Inflammatory macrophage (primary cell): ENCODE measurements around the gene ST3GAL2.
"Not testable (repeated sequence)": the region's sequence is repeated elsewhere in the genome, so short reads cannot be mapped to it uniquely, and the experiment has no call there.

Source experiments
- DNase-seq, 2 donors: peaks; one replicate each; pipeline ENCODE4 v3.0.0-alpha.2; 2020 to 2022

ST3GAL2 gene

GRCh38 chr16:70467608-70468007 lies 28.7 kb upstream of the ST3GAL2 start:
- no peak for DNase-seq

DNA sequence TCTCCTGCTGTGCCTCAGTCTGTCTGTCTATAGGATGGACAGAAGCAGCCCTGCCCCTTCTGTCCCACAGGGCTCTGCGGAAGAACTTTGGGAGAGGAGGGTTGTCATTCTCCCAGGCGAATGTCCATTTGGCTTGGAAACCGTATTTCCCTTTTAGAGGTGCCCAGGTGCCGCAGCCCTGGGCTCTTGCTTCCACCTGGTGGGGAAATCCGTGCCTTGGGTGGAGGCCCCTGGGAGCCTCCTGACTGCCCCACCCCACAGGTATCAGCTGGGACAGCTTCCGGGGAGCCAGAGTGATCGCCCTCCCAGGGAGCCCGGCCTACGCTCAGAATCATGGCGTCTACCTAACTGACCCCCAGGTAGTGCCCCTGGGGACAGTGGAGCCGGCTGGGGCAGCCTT lies 28.2 kb upstream of the ST3GAL2 start:
- DNase-seq: no peak

- DNase-seq: no peak
Observed at GRCh38 chr16:70466805-70467076, 27.8 kb upstream of the ST3GAL2 start.

DNA sequence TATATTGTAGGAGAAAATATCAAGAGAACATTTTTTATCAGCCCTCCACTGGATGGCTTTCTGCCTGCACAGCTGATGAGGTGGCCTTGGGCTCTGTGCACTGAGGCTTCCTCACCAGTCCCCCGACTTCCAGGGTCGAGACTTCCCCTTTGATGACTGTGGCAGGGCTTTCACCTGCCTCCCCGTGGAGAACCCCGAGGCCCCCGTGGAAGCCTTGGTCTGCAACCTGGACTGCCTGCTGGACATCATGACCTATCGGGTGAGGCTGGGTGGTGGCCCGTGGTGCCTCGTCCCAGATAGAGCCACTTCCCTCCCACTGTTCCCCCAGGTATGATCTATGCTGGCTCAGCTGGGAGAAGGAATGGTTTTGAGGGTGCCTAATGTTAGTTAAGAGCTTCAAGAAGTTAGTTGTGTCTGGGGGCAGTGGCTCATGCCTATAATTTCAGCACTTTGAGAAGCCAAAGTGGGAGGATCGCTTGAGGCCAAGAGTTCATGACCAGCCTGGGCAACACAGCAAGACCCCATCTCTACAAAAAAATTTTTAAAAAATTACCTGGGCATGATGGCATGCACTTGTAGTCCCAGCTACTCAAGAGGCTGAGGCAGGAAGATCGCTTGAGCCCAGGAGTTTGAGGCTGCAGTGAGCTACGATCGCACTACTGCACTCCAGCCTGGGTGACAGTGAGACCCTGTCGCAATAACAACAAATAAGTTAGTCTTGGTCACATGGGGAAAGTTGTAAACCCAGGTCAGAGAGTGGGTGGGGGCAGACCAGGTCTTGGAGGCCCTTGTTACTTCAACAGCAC lies 27.3 kb upstream of the ST3GAL2 start:
- no peak for DNase-seq

GRCh38 chr16:70463235-70463634 lies 24.3 kb upstream of the ST3GAL2 start:
- DNase-seq: no peak

DNA sequence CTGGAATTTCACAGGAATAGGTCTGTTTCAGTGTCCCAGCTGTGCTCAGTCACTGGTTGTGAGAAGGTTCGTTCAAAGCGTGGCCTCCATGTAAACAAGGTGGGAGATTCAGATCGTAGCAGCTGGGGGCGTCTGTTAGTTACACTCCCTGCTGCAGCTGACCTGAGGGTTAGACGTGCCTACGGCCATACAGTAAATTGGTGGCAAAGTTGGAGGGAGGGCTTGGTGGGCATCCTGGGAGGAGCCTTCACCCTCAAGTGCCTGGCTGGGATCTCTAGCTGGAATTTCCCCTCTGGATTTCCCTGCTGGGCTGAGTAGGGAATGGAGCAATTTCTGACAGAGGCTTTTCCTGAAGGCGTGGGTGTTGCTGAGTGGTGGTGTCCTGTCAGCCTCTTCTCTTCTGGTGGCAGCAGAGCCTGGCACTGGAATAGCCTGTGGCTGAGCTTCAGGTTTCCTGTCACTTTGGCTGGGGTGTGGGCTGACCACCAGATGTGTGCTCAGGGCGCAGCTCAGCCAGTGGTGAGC lies 21.9 kb upstream of the ST3GAL2 start:
- peak; percentile 11 to 63 for DNase-seq

DNA sequence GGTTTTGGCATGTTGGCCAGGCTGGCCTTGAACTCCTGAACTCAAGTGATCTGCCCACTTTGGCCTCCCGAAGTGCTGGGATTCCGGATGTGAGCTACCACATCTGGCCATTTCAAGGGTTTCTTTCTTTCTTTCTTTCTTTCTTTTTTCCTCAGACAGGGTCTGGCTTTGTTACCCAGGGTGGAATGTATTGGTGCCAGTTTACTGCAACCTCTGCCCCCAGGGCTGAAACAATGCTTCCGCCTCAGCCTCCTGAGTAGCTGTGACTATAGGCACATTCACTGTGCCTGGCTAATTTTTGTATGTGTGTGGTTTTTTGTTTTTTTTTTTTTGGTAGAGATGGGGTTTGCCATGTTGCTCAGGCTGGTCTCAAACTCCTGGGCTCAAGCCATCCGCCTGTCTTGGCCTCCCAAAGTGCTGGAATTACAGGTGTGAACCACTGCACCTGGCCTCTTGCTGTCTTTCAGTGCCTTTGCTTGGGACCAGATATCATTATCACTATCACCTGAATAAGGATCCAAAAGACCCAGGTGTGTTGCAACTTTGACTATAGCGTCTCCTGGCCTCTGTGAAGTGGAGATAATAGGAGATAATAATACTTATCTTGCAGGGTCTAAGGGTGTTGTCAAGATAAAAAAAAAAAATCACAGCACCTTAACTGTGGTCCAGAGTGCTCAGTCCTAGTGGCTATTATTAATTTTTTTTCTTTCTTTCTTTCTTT lies 18.7 kb upstream of the ST3GAL2 start:
- DNase-seq: no peak

DNA sequence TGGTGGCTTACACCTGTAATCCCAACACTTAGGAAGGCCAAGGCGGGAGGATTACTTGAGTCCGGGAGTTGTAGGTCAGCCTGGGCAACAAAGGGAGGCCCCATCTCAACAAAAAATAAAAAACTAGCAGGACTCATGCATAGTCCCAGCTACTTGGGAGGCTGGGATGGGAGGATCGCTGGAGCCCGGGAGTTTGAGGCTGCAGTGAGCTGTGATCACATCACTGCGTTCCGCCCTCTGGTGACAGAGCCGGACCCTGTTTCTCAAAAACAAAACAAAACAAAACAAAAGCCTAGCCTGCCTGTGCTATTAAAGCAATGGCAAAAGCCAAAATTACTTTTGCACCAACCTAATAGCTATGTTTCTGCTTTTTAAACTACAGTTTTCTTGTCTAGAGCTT lies 17.0 kb upstream of the ST3GAL2 start:
- no peak for DNase-seq

GRCh38 chr16:70454222-70455034 lies 15.5 kb upstream of the ST3GAL2 start, which contains the start of gene FCSK:
Gene FCSK, plus strand, starts transcription at chr16:70454595. Its CDS starts 8,596 bp downstream, at chr16:70463191.
- peak; percentile 58 to 61 for DNase-seq

GRCh38 chr16:70453892-70454221 lies 15.0 kb upstream of the ST3GAL2 start:
- no peak for DNase-seq

DNA sequence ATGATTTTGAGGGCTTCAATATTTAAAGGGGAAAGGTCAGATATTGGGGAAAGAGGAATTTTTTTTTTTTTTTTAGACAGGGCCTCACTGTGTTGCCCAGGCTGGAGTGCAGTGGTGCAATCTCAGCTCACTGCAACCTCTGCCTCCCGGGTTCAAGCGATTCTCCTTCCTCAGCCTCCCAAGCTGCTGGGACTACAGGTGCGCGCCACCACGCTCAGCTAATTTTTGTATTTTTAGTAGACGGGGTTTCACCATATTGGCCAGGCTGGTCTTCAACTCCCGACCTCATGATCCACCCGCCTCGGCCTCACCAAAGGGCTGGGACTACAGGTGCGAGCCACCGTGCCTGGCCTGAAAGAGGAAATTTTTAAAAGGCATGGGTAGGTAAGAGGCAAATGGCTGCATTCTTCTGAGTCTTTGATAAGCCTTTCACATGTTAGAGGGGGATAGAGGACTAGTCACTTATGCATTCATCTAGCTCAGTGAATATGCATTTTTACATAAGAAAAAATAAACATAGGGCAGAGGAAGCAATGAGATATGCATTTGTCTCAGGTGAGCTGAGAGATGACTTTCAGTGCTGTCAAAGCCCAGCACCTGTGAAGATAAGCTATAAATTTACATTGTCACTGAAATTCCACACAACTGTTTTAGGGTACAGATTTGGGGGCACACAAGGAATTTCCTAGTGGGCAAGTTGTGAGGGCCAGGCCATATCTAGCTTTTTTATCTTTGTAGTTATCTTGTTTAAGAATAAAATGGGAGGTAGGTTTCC lies 14.4 kb upstream of the ST3GAL2 start:
- DNase-seq: no peak

- DNase-seq: not testable (repeated sequence)
Observed at GRCh38 chr16:70451004-70451340, 12.1 kb upstream of the ST3GAL2 start.

- DNase-seq: not testable (repeated sequence)
Observed at GRCh38 chr16:70450142-70451003, 11.5 kb upstream of the ST3GAL2 start.

- DNase-seq: no peak
Observed at GRCh38 chr16:70448075-70448474, 9.2 kb upstream of the ST3GAL2 start.

GRCh38 chr16:70444249-70445063 lies 5.6 kb upstream of the ST3GAL2 start:
- peak in 1 of 2 donors; percentile 48 for DNase-seq

GRCh38 chr16:70442344-70442743 lies 3.4 kb upstream of the ST3GAL2 start:
- DNase-seq: no peak

DNA sequence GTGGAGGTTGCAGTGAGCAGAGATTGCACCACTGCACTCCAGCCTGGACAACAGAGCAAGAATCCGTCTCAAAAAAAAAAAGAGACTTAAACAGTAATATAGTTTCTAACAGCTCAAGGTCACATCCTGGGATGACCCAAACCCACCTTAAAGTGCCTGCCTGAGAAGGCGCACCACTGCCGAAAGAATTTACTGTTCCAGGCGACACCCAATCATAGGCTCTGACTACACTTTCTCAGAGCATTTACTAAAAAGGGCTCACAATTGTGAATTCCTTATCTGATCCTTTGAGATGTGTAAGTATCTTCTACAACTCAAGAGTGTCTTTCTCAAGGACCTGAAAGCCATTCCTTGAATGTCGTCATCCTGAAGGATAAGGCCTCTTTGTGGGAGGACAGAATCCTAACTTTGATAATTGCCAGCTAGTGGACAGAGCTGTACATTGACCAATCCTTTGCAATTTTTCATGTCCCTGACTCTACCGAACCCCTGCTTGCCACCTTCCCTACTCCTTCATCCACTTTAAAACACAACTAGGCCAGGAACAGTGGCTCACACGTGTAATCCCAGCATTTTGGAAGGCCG lies 2.6 kb upstream of the ST3GAL2 start:
- DNase-seq: no peak

DNA sequence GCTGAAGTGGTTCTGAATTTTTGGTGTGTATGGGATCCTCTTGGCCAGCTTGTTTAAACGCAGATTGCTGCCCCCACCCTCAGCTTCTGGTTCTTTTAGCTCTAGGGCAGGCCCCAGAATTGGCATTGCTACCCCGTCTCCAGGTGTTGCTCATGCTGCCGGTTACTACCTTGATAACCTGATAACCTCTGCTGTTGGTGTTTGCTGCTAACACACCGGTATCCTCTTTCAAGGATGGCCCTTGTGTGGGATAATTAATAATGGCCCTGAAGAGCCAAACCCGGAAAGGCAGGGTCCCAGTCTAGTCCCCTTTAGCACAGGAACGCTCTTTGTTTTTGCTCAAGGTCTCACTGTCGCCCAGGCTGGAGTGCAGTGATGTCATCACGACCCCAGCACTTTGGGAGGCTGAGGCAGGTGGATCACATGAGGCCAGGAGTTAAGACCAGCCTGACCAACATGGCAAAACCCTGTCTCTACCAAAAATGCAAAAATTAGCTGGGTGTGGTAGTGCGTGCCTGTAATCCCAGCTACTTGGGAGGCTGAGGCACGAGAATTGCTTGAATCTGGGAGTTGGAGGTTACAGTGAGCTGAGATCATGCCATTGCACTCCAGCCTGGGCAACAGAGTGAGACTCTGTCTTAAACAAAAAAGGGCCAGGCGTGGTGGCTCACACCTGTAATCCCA lies 1.3 kb upstream of the ST3GAL2 start:
- DNase-seq: no peak

DNA sequence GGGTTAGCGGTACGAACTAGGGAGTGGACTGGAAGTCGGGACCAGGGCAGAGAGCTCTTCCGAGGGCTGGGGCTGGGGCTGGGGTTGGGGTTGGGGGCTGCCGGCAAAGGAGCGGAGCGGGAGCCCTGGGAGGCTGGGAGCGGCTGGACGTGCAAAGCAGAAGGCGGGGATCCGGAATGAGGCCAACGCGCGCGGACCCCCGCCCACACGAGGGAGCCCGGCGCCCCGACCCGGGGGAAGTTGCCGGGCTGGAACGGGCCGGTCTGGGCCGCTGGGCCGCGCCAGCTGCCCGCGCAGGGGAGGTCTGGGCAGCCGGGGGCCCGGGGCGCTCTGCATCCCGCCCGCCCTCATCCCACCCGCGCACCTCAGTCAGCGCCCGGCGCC lies 323 bp downstream of the ST3GAL2 start:
- no peak for DNase-seq
